ENCODE data around the gene IYD.
"Not testable (repeated sequence)": the region's sequence is repeated elsewhere in the genome, so short reads cannot be mapped to it uniquely, and the experiment has no call there.

IYD gene

DNA sequence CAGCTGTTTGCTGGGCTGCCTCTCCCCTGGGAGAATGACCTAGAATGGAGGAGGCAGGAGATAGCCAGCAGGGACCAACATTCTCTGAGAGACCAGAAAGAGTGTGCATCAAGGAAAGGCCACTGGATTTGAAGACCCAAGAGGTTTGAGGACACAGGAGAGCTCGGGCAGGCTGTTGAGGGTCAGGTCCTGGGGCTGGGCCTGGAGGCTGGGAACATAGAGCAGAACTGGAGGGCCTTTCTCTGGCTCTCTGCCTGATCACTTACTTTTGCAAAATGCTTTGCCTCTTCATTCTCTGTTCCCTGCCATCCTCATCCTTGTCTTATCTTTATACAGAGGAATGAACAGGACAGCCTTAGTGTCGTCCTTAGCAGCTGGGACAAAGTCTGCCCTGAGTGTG, 2.5 kb downstream of the IYD start:
- H3K4me1 Mint-ChIP-seq: no peaks in the 10 kb centered on the region
- H3K9me3 Mint-ChIP-seq: no peaks in the 10 kb centered on the region
- peaks cover 12% of the 10 kb centered on the region for H3K27me3 Mint-ChIP-seq
- DNase-seq (no peak), ATAC-seq (no peak)
- no peak overlapping the region for H3K27ac Mint-ChIP-seq
- no peak overlapping the region for H3K4me3 Mint-ChIP-seq

DNA sequence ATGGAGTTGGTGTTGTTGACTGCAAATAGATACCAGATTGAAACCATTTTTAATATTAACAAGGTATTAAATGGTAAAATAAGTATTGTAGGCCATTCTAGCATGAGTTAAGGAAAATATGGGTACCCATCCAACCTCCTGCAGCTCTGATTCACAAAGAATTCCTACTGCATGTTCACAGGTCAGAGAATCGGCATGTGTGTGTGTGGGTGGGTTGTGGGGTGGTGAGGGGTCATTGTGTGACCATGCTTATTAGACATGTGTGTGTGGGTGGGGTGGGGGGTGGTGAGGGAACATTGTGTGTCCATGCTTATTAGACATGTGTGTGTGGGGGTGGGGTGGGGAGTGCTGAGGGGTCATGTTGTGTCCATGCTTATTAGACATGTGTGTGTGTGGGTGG, 3.2 kb downstream of the IYD start:
- DNase-seq (no peak), ATAC-seq (no peak)
- Mint-ChIP-seq H3K27me3 (peaks cover 17% of the 10 kb centered on the region), H3K27ac (no peak overlapping the region), H3K4me3 (no peak overlapping the region), H3K4me1 (no peaks in the 10 kb centered on the region), H3K9me3 (no peaks in the 10 kb centered on the region)

DNA sequence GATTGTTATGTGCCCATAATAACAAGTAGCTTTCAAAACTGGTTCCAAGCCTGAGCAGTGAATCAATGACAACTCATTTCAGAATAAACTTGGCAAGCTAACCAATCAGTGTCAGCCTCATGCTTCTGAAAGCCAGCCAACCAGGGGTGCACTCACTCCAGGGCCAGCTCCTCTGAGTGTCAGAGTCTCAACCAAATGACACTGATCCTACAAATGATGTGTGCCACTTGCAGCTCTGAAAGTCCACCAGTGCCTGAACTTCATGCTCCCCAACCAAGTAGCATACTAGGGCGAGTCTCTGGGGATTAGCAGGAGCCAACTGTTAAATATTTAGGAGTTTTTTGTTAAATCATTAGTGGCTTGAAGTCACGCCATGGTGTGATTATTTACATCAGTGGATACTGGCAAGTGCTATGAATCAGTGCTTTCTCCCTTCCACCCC, 4.5 kb downstream of the IYD start:
- Mint-ChIP-seq H3K4me1 (no peaks in the 10 kb centered on the region), H3K9me3 (no peaks in the 10 kb centered on the region), H3K27ac (no peak overlapping the region), H3K4me3 (no peak overlapping the region), H3K27me3 (peaks cover 17% of the 10 kb centered on the region)
- ATAC-seq (no peak), DNase-seq (no peak)

DNA sequence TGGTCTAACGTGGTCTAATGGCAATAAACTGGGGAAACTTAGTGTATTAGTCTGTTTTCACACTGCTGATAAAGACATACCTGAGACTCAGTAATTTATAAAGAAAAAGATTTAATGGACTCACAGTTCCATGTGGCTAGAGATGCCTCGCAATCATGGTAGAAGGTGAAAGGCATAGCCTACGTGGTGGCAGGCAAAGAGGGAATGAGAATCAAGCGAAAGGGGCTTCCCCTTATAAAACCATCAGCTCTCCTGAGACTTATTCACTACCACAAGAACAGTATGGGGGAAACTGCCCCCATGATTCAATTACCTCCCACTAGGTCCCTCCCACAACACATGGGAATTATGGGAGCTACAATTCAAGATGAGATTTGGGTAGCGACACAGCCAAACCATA, 5.5 kb downstream of the IYD start:
- ATAC-seq, H3K9me3 Mint-ChIP-seq, H3K4me1 Mint-ChIP-seq, DNase-seq, H3K4me3 Mint-ChIP-seq, H3K27ac Mint-ChIP-seq: not testable (repeated sequence)
- H3K27me3 Mint-ChIP-seq: peaks cover 24% of the 10 kb centered on the region

DNA sequence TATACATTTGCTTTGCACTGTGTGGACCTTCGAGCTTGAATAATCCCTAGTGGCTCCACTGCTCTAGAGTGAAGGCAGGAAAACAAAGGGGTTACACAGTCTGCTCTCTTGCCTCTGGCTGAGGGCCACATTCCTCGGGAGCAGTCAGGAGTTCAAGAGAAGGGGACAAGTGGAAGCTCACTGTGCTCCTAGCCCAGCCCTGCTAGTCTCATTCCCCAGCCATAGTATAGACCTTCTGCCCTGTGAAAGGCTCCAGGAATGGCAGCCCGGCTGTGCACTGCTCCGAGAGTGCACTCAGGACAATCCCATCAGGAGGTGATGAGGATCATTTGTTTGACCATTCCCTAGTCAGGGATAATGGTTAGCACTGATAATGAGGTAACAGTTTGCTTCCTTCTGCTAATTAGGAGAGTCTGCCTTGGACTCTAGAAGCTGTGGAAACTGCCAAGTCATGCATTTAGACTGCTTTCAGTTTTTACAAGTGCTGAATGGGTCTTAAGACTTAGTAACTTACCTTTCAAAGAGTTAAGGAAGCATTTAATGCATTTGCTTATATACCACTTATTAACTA, 8.5 kb downstream of the IYD start:
- DNase-seq: no peak
- no peaks in the 10 kb centered on the region for H3K9me3 Mint-ChIP-seq
- H3K27ac Mint-ChIP-seq: no peak overlapping the region
- H3K4me1 Mint-ChIP-seq: no peaks in the 10 kb centered on the region
- H3K27me3 Mint-ChIP-seq: peaks cover 41% of the 10 kb centered on the region
- H3K4me3 Mint-ChIP-seq: no peak overlapping the region
- no peak for ATAC-seq

DNA sequence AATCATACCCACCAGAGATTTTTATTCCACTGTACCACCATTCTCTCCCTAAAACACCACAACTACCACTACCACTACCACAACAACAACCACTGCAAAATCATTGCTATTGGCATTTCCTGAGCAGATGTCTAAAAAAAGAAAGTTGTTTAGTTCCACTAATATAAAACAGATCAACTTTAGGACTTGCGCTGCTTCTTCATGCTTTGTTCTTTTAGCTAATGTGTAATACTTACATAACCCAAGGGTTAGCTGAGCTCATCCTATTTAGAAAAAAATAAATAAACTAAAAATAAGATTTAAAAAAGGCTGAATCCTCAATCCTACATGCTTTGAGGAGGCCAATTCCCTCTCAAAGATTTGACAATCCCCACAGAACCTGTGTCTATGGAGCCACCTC, 11.4 kb downstream of the IYD start:
- no peak for DNase-seq
- H3K9me3 Mint-ChIP-seq: no peaks in the 10 kb centered on the region
- H3K27ac Mint-ChIP-seq: no peak overlapping the region
- no peak overlapping the region for H3K4me3 Mint-ChIP-seq
- peaks cover 40% of the 10 kb centered on the region for H3K27me3 Mint-ChIP-seq
- ATAC-seq: no peak
- H3K4me1 Mint-ChIP-seq: no peaks in the 10 kb centered on the region

DNA sequence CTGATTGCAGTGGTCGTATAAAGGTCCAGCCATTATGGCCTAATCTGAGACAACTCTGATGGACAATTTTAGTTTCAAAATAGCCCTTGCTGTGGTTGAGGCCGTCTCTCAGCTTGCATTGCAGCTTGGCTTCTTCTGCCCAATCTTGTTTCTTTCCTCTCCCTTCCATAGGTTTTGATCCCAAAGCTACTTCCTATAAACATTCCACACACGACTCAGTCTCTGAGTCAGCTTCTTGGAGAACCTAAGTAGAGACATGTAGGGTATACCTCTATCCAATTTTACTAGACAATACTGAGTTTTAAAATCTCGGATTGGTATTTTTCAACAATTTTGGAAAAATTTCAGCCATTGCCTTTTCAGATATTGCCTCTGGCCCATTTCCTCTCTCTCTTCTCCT, 13.4 kb downstream of the IYD start:
- H3K27me3 Mint-ChIP-seq: peaks cover 30% of the 10 kb centered on the region
- no peak overlapping the region for H3K4me3 Mint-ChIP-seq
- no peaks in the 10 kb centered on the region for H3K4me1 Mint-ChIP-seq
- H3K27ac Mint-ChIP-seq: no peak overlapping the region
- no peak for ATAC-seq
- no peak for DNase-seq
- H3K9me3 Mint-ChIP-seq: no peaks in the 10 kb centered on the region

DNA sequence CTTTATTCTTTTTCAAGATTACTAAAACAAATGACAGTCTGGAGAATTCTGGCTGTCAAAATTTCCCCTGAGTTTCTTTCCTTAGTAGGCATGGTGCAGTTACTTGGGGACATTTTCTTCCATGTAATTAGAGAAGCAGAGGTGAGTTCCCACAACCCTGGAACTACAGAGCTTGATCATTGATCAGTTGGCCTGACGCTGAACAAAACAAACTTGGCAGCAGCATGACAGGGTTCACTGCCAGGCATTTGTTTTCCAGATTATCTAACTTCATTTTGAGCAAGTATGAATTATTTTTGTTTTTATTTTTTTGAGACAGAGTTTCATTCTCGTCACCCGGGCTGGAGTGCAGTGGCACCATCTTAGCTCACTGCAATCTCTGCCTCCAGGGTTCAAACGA, 22.6 kb downstream of the IYD start:
- H3K9me3 Mint-ChIP-seq: no peaks in the 10 kb centered on the region
- peaks cover 19% of the 10 kb centered on the region for H3K27me3 Mint-ChIP-seq
- H3K27ac Mint-ChIP-seq: no peak overlapping the region
- H3K4me3 Mint-ChIP-seq: no peak overlapping the region
- ATAC-seq (no peak), DNase-seq (no peak)
- H3K4me1 Mint-ChIP-seq: no peaks in the 10 kb centered on the region

DNA sequence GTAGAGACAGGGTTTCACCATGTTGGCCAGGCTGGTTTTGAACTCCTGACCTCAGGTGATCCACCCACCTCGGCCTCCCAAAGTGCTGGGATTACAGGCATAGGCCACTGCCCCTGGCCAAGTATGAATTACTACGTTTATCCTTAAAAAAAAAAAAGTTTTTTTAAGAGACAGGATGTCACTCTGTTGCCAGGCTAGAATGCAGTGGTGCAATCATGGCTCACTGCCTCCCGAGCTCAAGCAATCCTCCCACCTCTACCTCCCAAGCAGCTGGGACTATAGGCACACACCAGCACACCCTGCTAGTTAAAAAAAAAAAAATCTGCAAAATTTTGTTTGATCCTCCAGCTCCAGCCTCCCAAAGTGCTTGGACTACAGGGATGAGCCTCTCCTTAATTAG, 23.1 kb downstream of the IYD start:
- Mint-ChIP-seq H3K9me3 (no peaks in the 10 kb centered on the region), H3K4me3 (no peak overlapping the region), H3K27ac (no peak overlapping the region), H3K4me1 (no peaks in the 10 kb centered on the region), H3K27me3 (peaks cover 19% of the 10 kb centered on the region)
- DNase-seq (no peak), ATAC-seq (no peak)

DNA sequence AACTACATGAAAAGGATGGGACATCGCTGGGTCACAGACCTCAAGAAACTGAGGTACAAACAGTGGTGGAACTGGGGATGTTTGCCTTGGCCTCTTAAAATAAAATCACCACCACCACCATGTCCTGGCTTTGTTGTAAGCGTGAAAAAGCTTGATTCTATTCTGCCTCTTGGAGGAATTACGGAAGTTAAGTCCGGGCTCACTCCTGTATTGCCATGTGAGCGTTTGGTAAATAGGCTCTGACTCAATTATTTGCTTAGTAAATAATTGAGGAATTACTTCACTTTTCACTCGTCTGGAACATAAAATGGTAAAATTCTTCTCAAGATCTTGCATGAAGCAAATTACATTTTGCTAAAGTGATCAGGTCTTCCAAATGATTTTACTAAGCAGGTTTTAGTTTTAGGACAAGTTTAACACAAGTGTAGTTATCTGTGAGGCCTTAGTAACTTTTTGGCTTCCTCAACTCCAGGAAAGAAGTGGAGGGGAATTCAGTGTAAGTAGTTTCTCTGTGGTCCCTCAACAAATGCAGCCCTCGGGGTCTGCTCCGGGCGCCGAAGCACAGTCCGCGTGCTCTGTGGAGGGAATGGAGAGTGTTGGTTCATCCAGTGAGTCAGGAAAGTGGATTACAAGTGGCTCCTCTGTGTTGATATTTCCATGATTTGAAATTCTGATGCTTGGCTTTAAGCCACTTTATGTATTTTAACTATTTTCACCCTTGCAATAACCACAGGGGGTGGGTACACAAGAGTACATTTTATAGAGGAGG, 23.8 kb downstream of the IYD start:
- no peaks in the 10 kb centered on the region for H3K9me3 Mint-ChIP-seq
- DNase-seq: no peak

DNA sequence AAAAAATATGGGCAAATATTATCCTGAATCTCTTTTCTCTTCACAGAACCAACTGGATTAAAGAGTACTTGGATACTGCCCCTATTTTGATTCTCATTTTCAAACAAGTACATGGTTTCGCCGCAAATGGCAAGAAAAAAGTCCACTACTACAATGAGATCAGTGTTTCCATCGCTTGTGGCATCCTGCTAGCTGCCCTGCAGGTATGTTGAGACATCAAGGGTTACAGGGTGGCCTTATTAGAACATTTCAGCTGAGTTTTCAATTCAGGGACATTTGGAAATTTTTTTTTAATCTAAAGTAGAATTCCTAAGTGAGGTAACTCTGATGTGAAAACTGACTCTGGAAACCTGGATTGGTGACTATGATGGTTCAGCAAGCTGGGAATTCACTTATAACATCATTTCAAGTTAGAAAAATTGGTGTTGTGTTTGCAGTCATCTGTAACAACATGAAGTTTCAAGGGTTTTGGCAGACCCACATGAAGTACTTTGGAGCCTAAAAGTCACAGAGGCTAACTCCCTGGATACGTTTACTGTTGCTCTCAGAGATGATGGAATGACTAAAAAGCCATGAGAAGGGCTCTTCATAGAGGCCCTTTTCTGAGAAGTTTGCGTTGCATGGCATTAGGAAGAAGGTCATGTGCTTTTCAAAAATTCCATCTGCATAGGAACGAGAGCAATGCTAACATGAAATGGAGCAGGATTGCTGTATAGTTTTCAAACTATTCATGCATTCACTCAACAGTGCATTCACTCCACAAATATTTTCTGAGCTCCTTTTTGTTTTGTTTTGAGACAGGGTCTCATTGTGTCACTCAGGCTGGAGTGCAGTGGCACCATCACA, 25.5 kb downstream of the IYD start:
- Mint-ChIP-seq H3K4me3 (no peak overlapping the region), H3K27me3 (no peaks in the 10 kb centered on the region), H3K27ac (no peak overlapping the region), H3K9me3 (no peaks in the 10 kb centered on the region), H3K4me1 (no peaks in the 10 kb centered on the region)
- DNase-seq (no peak), ATAC-seq (no peak)

More for the DNA sequence above, 23.8 kb downstream of the IYD start:
- Mint-ChIP-seq H3K4me3 (no peak overlapping the region), H3K27ac (no peak overlapping the region), H3K4me1 (no peaks in the 10 kb centered on the region), H3K27me3 (peaks cover 13% of the 10 kb centered on the region)
- ATAC-seq: no peak

DNA sequence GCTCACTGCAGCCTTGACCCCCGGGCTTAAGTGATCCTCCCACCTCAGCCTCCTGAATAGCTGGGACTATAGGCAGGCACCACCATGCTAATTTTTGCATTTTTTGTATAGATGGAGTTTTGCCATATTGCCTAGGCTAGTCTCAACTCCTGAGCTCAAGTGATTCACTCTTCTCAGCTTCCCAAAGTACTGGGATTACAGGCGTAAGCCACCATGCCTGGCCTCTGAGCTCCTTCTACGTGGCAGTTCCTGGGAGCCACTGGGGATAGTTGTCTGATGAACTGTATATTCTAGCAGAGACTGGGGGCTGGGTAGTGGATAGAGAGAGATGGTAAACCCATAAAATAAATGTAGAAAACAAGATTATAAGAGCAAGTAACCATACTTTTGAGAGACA, 26.1 kb downstream of the IYD start:
- Mint-ChIP-seq H3K27me3 (no peaks in the 10 kb centered on the region), H3K4me1 (no peaks in the 10 kb centered on the region), H3K27ac (no peak overlapping the region), H3K4me3 (no peak overlapping the region), H3K9me3 (no peaks in the 10 kb centered on the region)
- ATAC-seq (no peak), DNase-seq (no peak)

DNA sequence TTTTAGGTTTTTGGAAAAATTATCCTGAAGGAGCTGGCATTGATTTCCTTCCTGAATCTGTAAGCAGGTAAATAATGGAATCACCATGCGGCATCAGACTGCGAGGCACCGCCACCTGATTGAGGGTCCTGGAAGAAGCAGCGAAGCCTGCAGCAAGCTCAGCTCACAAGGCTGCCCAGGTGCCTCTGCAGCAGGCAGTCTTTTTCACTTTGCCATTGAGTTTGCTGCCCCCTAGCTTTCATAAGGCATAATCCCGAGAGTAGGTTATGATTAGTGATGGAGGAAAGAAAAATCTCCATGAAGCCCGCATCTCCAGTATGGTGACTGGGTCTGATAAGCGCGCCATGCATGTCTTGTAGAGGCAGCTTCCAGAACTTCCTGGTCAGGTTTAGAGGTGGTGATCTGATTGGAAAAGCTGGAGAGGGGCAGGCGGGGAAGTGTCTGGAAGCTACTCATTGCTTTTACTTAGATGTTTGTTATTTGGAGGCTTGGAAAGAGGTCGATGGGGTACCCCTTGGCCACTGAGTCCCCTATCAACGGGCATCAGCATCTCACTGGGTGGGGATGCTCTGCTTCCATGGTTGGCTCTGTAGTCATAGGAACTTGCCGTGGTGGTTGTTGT, 26.7 kb downstream of the IYD start:
- no peak overlapping the region for H3K27ac Mint-ChIP-seq
- peak; percentile 27 to 40 for DNase-seq
- peak; percentile 76 for ATAC-seq
- no peaks in the 10 kb centered on the region for H3K27me3 Mint-ChIP-seq
- H3K9me3 Mint-ChIP-seq: no peaks in the 10 kb centered on the region
- H3K4me1 Mint-ChIP-seq: no peaks in the 10 kb centered on the region
- H3K4me3 Mint-ChIP-seq: no peak overlapping the region

DNA sequence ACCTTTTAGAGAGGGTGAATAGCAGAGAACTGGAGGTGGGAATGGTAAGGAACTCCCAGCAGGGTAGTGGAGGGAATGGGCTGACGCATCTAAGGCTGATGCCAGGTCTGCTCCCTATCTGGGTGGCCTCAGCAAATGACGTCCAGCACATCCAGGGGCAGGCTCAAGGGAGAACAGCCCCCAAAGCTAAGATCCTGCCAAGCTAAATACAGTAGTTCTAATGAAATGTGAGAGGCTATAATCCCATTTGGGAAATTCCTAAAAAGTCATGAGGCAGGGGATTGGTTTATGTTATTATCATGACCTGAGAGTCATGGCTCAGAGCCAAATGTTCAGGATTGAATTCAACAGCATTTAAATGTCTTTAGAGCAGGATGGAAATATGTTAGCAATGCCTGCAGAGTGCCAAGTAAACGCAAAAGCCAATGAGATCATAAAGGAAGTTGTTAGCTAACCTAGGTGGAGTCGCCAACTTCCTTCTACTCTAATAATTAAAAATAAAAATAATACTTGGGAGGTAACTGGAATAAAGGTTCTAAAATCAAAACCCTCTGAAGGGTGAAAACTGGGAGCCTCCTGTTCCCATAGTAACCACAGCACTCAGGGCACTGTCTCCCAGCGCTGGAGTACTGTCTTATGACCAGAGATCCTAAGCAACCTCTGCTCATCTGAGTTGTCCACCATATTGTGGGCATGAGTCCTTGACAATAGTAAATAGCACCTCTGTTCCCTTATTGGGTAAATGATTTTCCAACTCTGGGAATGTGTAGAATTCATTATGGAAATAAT, 34.8 kb downstream of the IYD start:
- Mint-ChIP-seq H3K27ac (no peak overlapping the region), H3K4me3 (no peak overlapping the region), H3K4me1 (no peaks in the 10 kb centered on the region), H3K27me3 (peaks cover 44% of the 10 kb centered on the region), H3K9me3 (peaks cover 14 to 24% of the 10 kb centered on the region in 2 donors)
- no peak for ATAC-seq
- no peak for DNase-seq

DNA sequence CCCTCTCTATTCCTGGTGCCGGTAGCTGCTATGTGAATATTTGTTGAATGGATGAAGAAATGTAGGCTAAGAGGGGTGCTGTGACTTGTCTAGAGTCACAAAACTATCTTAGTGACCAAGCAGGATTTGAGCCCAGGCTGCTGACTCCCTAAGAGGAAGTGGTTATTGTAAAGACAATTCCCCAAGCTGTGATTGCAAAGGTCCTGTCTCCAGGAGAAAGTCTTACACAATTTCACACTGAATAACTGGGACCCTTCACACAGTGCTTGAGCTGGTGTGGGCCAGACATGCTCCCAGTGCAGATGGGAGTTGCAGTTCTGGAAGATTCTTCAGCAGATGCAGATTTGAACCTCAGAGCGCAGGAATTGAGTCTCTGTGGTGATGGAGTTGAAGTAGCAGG, 38.1 kb downstream of the IYD start:
- Mint-ChIP-seq H3K4me3 (no peak overlapping the region), H3K27ac (no peak overlapping the region), H3K27me3 (peaks cover 52% of the 10 kb centered on the region), H3K4me1 (no peaks in the 10 kb centered on the region), H3K9me3 (peaks cover 14 to 24% of the 10 kb centered on the region in 2 donors)
- ATAC-seq (no peak), DNase-seq (no peak)

Measured in stimulated activated naive CD8-positive, alpha-beta T cell treated with anti-CD3 and anti-CD28 coated beads, Interleukin-15, amount 100 ng/mL, for 72 hours (primary cell).